Cerebellar nuclear complex (tissue), 1 donor: ENCODE results near the gene GUK1.
"Not testable (repeated sequence)": the region's sequence is repeated elsewhere in the genome, so short reads cannot be mapped to it uniquely, and the experiment has no call there.

Source experiments
- DNase-seq, 2 experiments: peaks; one replicate each; lab custom pipeline; 2025; lab: John Stamatoyannopoulos, UW

Gene GUK1

DNA sequence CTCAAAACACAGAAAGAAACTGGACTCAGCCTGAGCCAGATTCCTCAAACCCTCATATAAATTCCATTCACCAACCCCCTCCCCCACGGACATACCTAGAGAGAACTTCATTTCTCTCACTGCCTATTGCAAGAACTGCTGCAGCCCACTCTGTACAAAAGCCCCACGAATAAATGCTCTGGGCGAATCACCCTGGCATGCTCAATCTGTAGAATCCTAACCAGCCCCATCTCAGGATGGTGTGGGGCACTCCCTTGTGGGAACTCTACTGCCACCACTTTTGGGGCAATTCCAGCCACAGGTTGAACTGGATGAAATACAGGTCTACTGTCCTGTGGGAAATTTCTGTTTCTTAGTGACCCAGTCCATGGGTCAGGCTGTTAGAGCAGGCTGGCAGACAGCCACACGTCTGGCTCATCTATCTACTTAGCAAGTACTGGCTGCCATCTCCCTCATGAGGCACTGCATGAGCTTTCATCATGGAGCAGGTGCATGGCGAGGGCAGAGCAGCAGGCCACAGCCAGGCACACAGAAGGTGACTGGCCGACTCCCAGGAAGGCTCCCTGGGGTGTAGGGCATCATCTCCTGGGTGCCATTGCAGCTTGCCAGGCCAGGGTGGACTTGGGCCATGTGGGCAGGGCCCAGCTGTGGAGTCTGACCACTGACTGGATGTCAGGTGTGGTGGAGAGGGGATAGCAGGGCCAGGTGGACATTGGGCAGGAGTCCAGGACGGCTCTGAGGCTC, 35.4 kb upstream of the GUK1 start:
- no peak for DNase-seq

DNA sequence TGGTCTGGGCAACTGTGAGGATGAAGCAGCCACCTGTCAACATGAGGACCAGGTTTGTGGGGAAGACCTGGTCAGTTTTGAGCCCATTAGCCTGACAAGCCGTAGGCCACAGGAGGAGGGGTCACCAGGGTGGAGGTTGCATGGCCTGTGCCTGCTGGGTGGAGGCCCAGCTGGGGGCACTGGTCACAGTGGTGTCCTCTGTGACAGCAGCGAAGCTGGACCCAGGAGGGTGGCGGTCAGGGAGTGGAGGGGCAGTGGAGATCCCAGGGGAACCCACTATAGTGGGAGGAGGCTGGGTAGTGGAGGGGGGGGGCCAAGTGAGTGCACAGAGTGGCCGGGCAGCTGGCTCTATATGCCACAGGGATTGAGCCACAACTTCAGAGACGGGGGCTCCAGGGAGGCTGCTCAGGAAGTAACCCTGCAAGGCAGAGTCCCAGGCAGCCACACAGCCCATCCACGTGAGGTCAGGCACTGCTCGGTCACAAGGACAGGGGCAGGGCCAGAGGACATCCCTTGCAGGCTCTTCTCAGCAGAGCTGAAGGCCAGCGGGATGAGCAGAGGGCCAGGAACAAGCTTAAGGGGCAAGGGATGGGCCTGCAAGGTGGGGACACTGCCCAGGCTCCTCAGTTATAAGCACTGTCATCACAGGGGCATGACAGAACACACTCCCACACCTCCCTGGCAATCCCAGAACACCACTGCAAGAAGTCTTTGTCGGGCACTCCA, 34.6 kb upstream of the GUK1 start:
- no peak for DNase-seq

DNA sequence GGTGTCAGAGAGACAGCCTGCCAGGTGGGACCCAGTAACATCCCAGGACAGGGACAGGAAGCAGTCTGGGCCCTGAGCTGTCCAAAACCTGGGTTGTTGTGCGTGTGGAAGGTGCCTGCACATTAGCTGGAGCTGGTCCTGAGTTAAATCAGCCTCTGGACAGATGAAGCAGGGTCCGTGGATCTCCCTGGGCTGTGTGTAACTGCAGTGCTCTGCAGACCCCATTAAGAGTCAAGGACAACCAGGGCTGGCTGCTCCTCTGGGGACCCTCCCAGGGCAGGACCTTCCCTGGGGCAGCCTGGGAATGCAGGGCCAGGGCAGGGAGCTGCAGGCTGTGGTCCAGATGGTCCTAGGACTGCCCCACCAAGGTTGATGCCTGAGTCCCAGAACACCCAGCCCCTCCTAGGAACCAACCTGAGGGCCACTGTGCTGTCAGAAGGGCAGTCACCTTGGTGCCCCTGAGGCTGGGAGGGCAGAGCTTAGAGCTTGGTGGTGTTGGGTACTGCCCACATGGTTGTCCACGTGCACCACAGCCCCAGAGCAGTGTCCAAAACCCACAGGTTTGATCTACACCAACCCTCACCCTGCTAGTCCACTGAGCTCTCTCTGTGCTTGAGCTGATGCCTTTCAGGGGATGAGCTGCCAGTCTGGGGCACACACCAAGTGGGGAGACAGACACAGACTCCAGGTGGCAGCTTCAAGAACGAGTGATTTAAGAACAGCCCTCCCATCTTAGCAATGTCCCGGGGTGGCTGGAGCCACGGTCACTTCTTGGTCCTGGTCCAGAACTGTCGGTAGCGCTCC, 33.9 kb upstream of the GUK1 start:
- no peak for DNase-seq

DNA sequence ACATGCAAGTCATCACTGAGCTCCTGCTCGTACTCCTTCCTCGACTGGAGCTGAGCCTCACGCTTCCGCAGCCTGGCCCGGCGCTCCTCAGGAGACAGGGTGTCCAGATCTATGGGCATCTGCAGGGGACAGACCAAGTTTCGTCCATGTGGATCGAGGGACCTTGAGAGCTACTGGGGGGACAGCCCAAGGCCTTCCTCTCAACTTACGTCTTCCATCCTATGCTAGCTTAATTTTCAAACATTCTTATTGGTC, 33.4 kb upstream of the GUK1 start:
- no peak for DNase-seq

DNA sequence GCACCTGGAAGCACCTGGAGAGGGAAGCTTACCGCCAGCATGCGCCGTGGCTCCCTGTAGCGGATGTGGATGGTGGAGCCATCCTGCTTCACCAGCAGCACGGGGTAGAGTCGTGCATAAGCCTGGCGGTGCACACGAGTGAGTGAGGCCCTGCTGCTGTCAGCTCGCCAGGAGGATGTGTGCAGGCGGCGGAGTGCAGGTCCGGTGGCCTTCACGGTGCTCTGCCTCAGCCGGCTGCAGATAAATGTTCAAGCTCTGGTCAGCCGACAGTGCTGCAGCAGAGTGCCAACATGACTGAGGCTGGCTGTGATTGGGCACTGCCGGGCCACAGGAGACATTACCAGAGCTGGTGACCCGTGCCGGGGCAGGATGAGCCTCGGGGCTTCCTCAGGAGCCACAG, 32.4 kb upstream of the GUK1 start:
- no peak for DNase-seq

DNA sequence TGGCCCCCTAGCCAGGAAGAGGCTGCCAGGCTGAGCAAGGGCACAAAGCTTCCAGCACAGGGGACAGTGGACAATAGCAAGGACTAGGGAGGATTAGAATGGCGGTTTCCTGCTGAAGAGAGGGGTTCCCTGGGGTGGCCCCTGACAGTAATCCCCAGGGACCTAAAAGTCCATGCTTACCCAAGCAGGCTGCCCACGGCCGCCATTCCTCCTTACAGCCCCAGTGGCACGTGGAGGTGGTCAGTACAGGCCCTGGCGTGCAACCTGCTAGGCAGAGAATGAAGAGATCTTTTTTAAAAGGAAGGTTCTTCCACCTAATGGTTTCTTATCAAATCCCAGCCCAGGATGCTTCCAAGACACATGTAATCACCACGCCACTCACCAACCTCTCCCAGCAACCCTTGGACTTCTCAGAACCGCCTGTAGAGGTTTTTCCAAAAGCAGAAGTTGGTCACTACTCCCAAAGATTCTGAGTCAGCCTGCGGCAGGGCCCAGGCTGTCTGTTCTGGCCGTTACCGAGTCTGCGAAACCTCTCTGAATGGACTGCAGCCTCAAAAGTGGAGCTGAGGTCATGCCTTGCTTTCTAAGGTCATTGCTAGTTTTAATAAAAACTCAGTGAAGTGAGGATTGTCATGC, 31.9 kb upstream of the GUK1 start:
- no peak for DNase-seq

DNA sequence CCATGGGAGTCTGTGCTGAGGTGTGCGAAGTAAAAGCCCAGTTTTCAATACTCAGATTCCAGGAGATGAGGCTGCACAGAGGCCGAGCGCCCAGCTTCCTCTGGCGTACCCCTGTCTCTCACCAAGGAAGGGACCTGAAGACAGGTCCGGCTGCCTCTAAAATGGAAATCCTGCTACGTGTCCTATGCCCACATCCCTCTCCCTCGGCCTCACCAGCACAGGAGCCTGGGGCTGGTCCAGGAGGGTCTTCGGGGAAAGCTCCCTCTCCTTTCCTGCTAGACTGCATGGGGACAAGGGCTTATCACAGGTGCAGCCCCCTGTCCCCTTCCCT, 31.4 kb upstream of the GUK1 start:
- no peak for DNase-seq

- peak; percentile 96 for DNase-seq
Observed at GRCh38 chr1:228109073-228109961, 30.8 kb upstream of the GUK1 start, which contains the start of gene MRPL55. MRPL55 (minus strand) TSS chr1:228109299; CDS start chr1:228108260, 1,039 bp downstream.

GRCh38 chr1:228109962-228110488, 30.1 kb upstream of the GUK1 start:
- no peak for DNase-seq

- no peak for DNase-seq
Observed at GRCh38 chr1:228110556-228110955, 29.5 kb upstream of the GUK1 start.

DNA sequence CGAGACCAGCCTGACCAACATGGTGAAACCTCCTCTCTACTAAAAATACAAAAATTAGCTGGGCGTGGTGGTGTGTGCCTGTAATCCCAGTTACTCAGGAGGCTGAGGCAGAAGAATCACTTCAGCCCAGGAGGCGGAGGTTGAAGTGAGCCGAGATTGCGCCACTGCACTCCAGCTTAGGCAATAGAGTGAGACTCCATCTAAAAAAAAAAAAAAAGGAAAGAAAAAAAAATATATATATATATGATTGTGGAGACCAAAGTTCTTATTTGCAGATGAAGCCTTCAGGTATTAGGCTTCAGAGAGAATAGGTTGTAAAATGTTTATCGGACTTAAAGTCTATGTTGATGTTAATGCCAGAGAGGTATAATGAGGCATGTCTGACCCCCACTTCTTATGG, 28.8 kb upstream of the GUK1 start:
- not testable (repeated sequence) for DNase-seq

DNA sequence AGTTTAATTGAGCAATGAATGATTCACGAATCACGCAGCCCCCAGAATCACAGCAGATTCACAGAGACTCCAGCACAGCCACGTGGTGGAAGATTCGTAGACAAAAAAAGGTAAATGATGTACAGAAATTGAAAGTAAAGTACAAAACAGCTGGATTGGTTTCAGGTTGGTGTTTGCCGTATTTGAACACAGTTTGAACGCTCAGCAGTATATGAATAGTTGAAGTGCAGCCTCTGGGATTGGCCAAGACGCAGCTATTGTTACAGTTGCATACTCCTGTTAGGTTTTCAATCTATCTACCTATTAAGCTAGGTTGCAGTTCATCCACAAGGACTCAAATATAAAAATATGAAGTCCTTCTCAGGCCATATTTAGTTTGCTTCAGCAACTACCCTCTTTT, 27.9 kb upstream of the GUK1 start:
- DNase-seq: no peak

GRCh38 chr1:228112617-228113016, 27.5 kb upstream of the GUK1 start:
- no peak for DNase-seq

DNA sequence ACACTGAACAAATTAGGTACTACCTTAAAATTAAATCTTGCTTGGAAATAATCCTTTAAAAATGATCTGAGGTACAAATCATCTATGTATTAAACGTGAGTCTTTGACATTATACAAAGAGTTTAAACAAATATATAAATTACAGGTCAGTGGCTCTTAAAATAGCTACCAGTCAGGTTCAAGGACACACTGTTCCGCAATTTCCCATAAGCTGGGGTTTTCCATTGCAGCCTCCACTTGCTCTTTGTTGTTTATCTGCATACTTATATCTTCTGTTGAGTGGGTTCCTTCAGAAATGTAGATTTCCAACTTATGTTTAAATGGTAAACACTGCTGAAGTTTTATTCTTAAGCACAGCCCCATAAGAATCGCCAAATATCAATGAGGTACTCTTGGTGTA, 25.3 kb upstream of the GUK1 start:
- no peak for DNase-seq

GRCh38 chr1:228117335-228117734, 22.7 kb upstream of the GUK1 start:
- DNase-seq: no peak

DNA sequence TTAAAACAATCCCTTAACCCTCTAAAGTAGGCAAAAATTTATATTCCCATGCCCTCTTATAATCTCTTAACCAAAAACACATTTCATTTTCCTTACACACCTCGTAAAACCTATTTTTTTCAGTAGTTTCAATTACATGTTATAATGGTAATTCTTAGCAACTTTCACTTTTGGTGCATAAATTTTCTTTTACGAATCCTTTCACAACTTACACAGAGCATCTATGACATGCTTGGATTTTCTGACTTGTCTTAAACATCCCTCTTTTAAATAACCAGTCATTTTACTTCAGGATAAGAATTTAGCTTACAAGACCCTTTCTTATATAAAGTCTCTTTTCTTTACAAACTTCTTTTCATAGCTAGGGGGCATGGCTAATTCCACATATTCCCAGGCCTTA, 22.0 kb upstream of the GUK1 start:
- no peak for DNase-seq

DNA sequence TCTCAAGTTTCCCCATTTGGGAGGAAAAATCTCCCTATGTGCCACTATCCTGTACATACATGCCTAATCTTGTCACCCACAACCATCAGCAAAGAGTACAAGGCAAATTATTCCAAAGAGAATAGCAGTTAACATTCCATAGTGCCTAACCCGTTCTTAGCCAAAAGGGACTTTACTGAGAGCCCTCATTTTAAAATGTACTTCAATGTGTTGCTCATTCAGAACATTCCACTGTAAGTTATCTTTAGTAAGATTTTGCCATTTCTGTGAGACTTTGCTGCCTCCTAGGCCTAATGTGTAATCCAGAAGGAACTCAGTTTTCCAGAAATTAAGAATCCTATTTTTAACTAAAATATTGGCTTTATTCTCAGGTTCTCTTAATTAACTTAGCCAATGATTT, 19.7 kb upstream of the GUK1 start:
- no peak for DNase-seq

DNA sequence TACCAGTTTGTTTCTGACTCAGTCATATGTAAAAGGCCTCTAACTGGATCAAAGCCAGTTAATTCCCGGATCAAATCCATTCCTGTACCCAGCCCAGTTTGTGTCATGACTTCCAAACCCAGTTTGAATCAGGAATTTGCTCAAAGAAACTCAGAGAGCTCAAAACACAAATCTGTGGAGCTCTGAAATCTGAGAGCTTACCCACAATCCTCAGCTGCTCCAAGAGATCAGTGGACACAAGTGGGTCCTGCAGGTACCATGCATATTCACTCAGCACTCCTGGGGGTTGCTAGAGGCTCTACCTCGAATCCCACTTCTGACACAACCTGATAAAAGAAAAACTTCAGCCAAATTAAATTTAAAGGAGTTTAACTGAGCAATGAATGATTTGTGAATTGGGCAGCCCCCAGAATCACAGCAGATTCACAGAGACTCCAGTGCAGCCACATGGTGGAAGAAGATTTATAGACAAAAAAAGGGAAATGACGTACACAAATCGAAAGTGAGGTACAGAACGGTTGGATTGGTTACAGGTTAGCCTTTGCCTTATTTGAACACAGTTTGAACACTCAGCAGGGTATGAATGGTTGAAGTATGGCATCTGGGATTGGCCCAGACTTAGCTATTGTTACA, 19.1 kb upstream of the GUK1 start:
- no peak for DNase-seq

DNA sequence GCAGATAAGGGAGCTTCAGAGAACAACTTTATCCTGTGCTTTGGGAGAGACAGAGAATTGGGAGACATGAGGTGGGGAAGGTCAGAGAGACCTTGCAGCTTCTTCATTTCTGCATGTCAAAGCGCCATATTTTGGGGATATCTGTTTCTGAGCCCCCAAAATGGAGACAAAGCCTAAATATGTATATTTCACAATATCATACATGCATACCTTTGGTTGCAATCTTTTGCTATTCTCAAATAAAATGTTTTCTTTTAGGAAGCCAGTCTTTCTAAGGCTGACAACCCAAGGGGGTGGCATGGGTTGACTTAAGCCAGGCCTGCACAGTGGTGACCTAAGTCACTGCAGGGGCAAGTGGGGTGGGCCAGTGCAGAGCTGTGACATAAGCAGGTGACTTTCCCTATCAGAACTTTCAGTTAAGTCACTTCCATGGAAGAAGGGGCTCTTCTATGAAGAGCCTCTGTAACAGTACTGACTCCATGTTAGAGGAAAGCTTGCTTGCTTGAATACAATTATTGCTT, 17.1 kb upstream of the GUK1 start:
- no peak for DNase-seq

GRCh38 chr1:228123505-228123904, 16.6 kb upstream of the GUK1 start:
- DNase-seq: no peak

GRCh38 chr1:228125185-228125584, 14.9 kb upstream of the GUK1 start:
- no peak for DNase-seq
